Motor neuron (in vitro differentiated cells): ENCODE measurements around the gene SIK3. TPM values are rescaled to one million over a fixed set of nuclear protein-coding genes. Genes with fewer than 3 reads are reported as not detected.

Experiments
- ATAC-seq, 8 experiments: fragments of 200-7000 bp; cut with Tn5 transposase; replicated peaks in 6 of 8; 2 replicates each; pipeline ENCODE4 v1.8.0; 2021; ENCODE audit warnings: mild to moderate bottlenecking in 8 of 8, moderate library complexity in 8 of 8
- H3K27ac ChIP-seq, 2 donors: fragments of 250-450 bp; sonication (Bioruptor Pico); 2 replicates each; pipeline ENCODE4 v1.9.0; 2021; ENCODE audit warnings: antibody characterized with exemption in 2 of 2, mild to moderate bottlenecking in 2 of 2, moderate library complexity in 1 of 2
- H3K4me1 ChIP-seq, 2 donors: fragments of 250-450 bp; sonication (Bioruptor Pico); replicated peaks in 1 of 2; 2 replicates each; pipeline ENCODE4 v1.6.1; 2021; ENCODE audit warnings: antibody characterized with exemption in 2 of 2, mild to moderate bottlenecking in 2 of 2, moderate library complexity in 1 of 2
- H3K4me3 ChIP-seq, 5 donors: fragments of 250-450 bp; sonication (Bioruptor Pico); 2 replicates each; pipeline ENCODE4 v1.9.0; 2021; ENCODE audit warnings: antibody characterized with exemption in 5 of 5, mild to moderate bottlenecking in 5 of 5, moderate library complexity in 4 of 5
- WGBS, 10 experiments: fragments of 450-650 bp; shearing (Covaris generic); methylation state at CpG; one replicate each; pipeline ENCODE4 v1.0.0; 2022; 5-methylcytosine and 5-hydroxymethylcytosine counted together
- in situ Hi-C, 9 experiments: fragments of 400-800 bp; cut with MboI; loops; one replicate each; pipeline ENCODE4 v1.15.0; 2021; ENCODE audit warnings: low sequenced_read_pairs in 9 of 9, low pct_unique_long_range_greater_than_20kb in 2 of 9; ENCODE audit not compliant: unreplicated experiment in 9 of 9
- total RNA-seq, 8 experiments: library from RNA; unstranded; fragments of 300-600 nt; gene quantifications; 2 replicates each; pipeline versions ENCODE4 v1.2.3 to v1.2.4, GENCODE V29; 2022

The SIK3 gene
- total RNA-seq, 8 experiments from 2014 or later: 12.7 to 34.3 (median 16.5) TPM

DNA sequence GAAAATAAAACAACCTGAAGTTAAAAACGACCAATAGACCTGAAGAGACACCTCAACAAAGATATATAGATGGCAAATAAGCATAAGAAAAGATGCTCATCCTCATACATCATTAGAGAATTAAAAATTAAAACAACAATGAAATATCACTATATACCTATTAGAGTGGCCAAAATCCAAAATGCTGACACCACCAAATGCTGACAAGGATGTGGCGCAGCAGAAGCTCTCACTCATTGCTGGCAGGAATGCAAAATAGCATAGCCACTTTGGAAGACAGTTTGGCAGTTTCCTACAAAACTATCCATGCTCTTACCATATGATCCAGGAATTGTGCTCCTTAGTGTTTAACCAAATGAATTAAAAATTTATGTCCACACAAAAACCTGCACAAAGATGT is 205.9 kb downstream of the SIK3 start:
- Histone ChIP-seq H3K27ac (no peak overlapping the region), H3K4me1 (no peaks in the 10 kb centered on the region), H3K4me3 (no peak overlapping the region)
- 43 to 91% (median 63%) methylated on average over 1 to 2 of the region's 2 CpGs; no CpG with 5 or more reads in 1 of the 10 experiments for WGBS, 10 experiments
- in situ Hi-C loops: loop anchor here in 1 of 9 experiments (25.0 kb wide), 1 partner anchor 220 kb away; no protein-coding TSS in a partner anchor
- ATAC-seq: no peak

DNA sequence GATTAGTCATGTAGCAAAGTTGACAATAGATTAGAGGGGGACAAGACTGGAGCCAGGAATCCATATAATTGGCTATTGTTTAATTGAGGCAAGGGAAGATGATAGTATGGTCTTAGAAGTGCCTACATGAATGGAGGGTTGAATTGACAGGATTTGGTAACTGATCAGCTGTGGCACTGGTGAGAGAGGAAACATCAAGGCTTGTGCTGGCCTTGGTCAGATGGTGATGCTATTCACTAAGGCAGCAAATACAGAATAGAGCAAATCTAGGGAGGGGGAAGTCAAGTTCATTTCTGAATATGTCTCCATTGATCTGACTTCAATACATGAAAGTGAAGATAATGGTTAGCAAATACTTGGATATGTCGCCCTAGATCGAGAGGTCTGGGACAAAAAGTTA is 206.5 kb downstream of the SIK3 start:
- Histone ChIP-seq H3K4me3 (no peak overlapping the region), H3K27ac (no peak overlapping the region), H3K4me1 (peaks cover under 1 to 3% of the 10 kb centered on the region in 2 donors)
- in situ Hi-C loops: loop anchor here in 1 of 9 experiments (25.0 kb wide), 1 partner anchor 221 kb away; no protein-coding TSS in a partner anchor
- WGBS, 10 experiments: 40 to 100% (median 87%) methylated on average over 1 to 2 of the region's 2 CpGs; no CpG with 5 or more reads in 2 of the 10 experiments
- no peak for ATAC-seq

DNA sequence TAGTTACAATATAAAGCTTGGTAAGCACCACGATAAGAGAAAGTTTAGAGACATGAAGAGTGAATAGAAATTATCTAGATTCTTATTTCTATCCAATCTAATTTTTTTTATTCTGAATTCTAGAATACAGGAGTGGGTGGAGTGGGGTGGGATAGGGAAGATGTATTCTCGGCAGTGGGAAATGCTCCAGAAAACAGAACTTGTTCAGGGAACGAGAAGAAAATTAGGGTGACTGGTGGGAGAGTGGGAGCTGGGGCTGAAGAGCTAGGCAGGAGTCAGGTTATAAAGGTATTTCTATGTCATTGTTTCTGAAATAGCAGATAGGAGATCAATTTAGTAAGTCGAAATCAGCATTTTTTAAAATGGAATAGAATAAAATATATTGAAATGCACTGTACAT is 207.6 kb downstream of the SIK3 start:
- Histone ChIP-seq H3K27ac (no peak overlapping the region), H3K4me1 (peaks cover 3% of the 10 kb centered on the region in 2 donors), H3K4me3 (no peak overlapping the region)
- no peak for ATAC-seq
- 67 to 100% (median 92%) methylated on average over 1 to 4 of the region's 4 CpGs; no CpG with 5 or more reads in 1 of the 10 experiments for WGBS, 10 experiments
- in situ Hi-C loops: loop anchor here in 1 of 9 experiments (25.0 kb wide), 1 partner anchor 222 kb away; no protein-coding TSS in a partner anchor

DNA sequence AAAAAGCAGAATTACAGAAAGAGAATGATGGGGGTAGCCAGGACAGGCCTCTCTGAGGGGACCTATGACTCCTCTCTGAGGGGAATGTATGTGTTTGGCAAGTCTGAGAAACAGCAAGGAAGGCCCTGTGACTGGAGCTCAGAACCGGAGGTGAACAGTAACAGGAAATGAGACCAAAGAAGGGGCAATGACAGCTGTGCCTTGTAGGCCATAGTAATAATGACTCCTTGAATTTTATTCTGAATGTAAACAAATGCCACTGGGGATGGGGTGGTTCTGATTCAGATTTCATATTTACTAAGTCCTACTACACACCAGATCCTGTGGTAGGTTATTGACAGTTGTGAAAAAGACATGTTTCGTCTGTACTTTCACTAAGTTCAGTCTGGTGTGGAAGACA is 208.0 kb downstream of the SIK3 start:
- ATAC-seq: no peak
- in situ Hi-C loops: loop anchor here in 1 of 9 experiments (25.0 kb wide), 1 partner anchor 222 kb away; no protein-coding TSS in a partner anchor
- 57 to 100% (median 90%) methylated on average over 1 to 2 of the region's 2 CpGs; no CpG with 5 or more reads in 2 of the 10 experiments for WGBS, 10 experiments
- Histone ChIP-seq H3K4me1 (peaks cover 3% of the 10 kb centered on the region in 2 donors), H3K4me3 (no peak overlapping the region), H3K27ac (no peak overlapping the region)

DNA sequence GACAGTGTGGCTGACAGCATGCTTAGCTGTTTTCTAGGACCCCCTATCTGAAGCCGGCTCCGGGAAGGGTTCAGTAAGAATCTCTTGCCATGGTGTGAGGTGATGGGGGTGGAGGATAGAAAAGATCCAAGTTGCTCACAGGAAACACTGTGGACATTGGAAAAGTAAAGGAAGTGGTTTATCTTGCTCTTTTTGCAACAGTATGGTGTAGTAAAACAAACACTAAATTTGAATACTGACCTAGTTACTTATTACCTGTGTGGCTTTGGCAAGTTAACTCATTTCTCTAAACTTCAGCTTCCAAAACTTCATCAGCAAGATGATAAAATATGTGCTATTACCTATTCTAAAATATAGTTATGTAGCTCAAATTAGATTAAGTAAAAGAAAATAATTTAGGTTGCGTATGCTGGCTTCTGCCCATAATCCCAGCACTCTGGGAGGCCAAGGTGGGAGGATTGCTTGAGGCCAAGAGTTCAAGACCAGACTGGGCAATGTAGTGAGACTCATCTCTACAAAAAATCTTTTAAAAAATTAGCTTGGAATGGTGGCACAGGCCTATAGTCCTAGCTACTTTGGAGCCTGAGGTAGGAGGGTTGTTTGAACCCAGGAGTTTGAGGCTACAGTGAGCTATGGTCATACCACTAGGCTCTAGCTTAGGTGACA is 209.2 kb downstream of the SIK3 start:
- Histone ChIP-seq H3K27ac (no peak overlapping the region), H3K4me1 (peaks cover 3% of the 10 kb centered on the region in 2 donors), H3K4me3 (no peak overlapping the region)
- in situ Hi-C loops: loop anchor here in 5 of 9 experiments (10.0 to 25.0 kb wide), 2 partner anchors 216 to 223 kb away; no protein-coding TSS in a partner anchor
- WGBS, 10 experiments: 60 to 89% (median 80%) methylated on average over 1 to 3 of the region's 3 CpGs; no CpG with 5 or more reads in 3 of the 10 experiments
- ATAC-seq: no peak

DNA sequence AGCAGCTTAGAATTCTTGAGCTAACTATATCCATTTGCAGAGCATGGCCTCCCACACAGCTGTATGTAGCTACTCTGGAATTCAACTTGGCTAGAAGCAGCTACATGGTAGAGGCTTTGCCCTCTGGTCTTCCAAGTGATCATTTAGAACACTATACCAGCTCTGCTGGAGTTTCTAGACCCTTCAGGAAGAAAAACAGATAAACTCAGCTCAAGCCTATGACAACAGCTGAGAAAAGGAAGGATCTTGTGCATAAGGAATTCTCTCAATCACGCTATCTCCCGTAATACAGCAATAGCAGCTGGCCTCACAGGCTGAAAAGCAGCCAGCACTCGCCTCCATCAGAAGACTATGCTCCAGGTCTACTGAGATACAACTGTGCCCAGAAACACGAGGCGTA is 210.2 kb downstream of the SIK3 start:
- WGBS, 10 experiments: 0 to 100% (median 83%) methylated on average over 1 to 5 of the region's 5 CpGs; no CpG with 5 or more reads in 6 of the 10 experiments
- H3K4me1 ChIP-seq: peaks cover 3% of the 10 kb centered on the region in 2 donors
- in situ Hi-C loops: loop anchor here in 5 of 9 experiments (10.0 to 25.0 kb wide), 2 partner anchors 217 to 224 kb away; no protein-coding TSS in a partner anchor
- no peak overlapping the region for H3K27ac ChIP-seq
- ATAC-seq: no peak
- H3K4me3 ChIP-seq: no peak overlapping the region

DNA sequence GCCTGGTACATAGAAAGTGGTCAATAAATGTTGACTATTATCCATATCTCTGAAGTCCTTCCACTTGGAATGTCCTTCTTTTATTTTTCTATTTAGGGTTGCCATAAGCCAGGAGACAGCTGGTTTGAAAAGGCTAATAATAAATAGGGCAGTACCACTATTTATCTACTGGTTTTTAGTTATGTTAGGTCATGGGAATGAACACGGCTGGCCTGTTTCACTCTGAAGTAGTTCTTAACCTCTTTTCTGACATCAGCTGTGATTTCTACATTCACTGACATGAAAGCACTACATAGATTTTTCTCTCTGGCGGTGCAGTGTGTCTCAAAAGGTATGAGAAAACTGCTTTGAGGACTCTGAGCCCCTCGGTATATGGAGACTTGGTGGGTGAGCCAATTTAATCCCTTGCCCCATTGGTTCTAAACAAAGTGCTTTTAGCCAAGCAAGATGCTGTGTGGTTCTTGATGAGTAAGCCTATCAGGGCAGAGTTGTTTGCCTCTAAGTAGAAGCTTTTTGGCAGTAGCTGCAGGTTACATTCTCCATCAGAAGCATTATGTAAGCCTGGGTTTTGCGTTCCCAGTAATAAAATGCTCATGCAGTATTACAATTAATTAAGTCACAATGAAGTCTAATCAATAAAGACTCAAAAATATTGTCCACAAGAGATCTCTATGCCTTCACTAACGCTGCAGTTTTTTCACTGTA is 212.1 kb downstream of the SIK3 start:
- H3K27ac ChIP-seq: no peak overlapping the region
- H3K4me3 ChIP-seq: no peak overlapping the region
- in situ Hi-C loops: loop anchor here in 5 of 9 experiments (10.0 to 25.0 kb wide), 2 partner anchors 219 to 226 kb away; no protein-coding TSS in a partner anchor
- WGBS, 10 experiments: 0 to 100% (median 80%) methylated on average over 1 to 4 of the region's 5 CpGs; no CpG with 5 or more reads in 1 of the 10 experiments
- peaks cover 3% of the 10 kb centered on the region in 2 donors for H3K4me1 ChIP-seq
- ATAC-seq: peak in 4 of 8 experiments; percentile 18 to 72 (median 56)

DNA sequence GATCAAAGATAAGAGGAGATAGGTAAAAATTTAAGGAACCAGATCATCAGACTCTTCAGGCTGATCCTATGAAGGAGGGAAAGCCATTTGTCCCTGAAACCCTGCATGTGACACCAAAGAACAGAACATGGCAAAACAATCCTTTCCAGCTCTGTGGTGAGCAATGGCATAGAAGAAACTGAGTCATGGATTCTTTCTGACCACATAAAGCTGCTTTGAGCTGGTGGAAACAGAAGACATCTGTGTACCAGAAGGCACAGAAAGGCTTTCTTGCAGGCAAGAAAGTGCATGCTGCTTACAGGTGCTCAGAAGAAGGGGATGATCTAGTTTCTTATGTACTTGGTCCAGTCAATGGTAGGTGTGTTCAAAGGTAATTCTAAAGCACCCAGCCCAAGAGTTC is 215.8 kb downstream of the SIK3 start:
- in situ Hi-C loops: loop anchor here in 5 of 9 experiments (10.0 to 25.0 kb wide), 2 partner anchors 222 to 230 kb away; no protein-coding TSS in a partner anchor
- H3K27ac ChIP-seq: no peak overlapping the region
- no peak for ATAC-seq
- H3K4me3 ChIP-seq: no peak overlapping the region
- peaks cover 3 to 6% of the 10 kb centered on the region in 2 donors for H3K4me1 ChIP-seq

DNA sequence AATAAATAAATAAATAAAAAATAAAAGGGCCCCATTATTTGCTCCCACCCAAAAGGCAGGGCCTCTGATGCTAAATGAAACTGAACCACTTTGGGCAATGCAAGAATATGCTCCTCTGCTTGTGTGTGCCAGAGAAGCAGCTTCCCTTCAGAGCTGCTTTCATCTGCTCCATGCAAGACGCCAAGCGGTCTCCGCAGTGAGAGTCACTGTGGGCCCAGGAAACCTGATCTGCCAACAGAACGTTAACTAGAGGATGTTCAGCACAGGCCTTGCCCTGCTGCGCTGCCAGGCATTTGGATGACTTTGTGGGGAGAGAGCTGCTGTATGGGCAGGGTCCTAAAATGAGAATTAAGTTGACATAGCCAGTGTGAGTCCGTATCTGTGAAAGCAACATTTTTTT is 217.1 kb downstream of the SIK3 start:
- ATAC-seq: no peak
- no peak overlapping the region for H3K27ac ChIP-seq
- in situ Hi-C loops: loop anchor here in 5 of 9 experiments (10.0 to 25.0 kb wide), 2 partner anchors 224 to 231 kb away; no protein-coding TSS in a partner anchor
- no peak overlapping the region for H3K4me3 ChIP-seq
- H3K4me1 ChIP-seq: peaks cover 0 to 3% of the 10 kb centered on the region in 2 donors
- 0 to 100% (median 92%) methylated on average over 1 to 4 of the region's 6 CpGs; no CpG with 5 or more reads in 1 of the 10 experiments for WGBS, 10 experiments

DNA sequence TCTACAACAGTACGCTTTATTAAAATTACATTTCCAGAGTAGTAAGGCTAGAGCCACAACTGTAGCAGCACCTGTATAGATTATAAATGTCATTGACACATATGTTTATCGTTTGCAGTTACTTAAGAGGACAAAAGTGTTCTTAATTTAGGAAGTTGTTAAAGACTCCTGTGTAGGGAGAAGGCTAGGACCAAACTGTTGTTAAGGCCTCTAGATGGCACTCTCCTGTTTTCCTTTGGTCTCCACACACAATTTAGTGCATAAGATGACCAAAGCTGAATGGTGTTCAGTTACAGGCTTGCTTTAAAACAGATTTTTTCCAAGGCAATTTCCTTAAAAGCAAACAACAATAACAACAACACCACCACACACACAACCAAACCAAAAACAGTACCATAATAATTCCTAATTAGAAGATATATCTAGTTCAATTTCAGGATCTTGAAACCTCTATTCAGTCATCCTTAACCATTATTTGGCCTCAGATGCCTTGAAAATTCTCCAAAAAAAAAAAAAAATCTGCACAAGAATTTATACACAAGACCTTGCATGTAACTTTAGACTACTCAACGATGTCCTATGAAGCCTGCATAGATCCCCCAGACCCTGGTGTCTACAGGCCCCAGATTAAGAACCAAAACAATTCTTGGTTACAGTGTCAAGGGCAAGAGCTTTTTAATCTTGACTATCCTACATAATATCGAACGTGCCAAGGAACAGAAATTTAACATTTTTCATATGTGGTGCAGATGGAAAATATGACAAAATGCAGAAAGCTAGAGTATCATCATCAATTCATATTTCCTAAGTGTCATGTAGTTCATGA is 218.2 kb downstream of the SIK3 start:
- in situ Hi-C loops: loop anchor here in 8 of 9 experiments (10.0 to 25.0 kb wide), 2 partner anchors 225 to 232 kb away; no protein-coding TSS in a partner anchor
- Histone ChIP-seq H3K27ac (no peak overlapping the region), H3K4me1 (peaks cover 0 to 3% of the 10 kb centered on the region in 2 donors), H3K4me3 (no peak overlapping the region)
- peak; percentile 63 to 100 (median 88) for ATAC-seq
- WGBS, 10 experiments: 20 to 100% (median 33%) methylated on average over 1 to 5 of the region's 5 CpGs; no CpG with 5 or more reads in 1 of the 10 experiments

DNA sequence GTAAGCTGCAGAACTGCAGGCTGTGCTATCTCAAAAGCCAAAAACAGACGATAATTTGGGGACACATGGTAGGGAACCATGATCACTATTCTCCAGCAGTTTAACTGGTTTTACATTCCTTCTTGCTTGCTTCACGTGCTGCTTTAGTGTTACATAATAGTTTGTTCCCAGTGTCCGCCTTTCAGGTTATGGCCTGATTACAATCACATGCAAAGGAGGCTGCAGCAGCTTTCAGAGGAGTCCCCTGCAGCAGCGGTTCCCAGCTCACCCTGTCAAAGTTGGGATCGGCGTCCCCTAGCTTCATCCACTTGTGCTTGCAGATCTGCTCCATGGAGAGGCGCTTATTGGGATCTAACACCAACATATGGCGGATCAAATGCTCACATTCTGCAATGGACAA is 221.6 kb downstream of the SIK3 start:
- in situ Hi-C loops: loop anchor here in 4 of 9 experiments (10.0 to 25.0 kb wide), 2 partner anchors 228 to 236 kb away; no protein-coding TSS in a partner anchor
- no peak overlapping the region for H3K27ac ChIP-seq
- WGBS, 10 experiments: 85 to 100% (median 90%) methylated on average over 1 to 4 of the region's 8 CpGs; no CpG with 5 or more reads in 5 of the 10 experiments
- no peak for ATAC-seq
- H3K4me1 ChIP-seq: peaks cover 0 to 3% of the 10 kb centered on the region in 2 donors
- no peak overlapping the region for H3K4me3 ChIP-seq

DNA sequence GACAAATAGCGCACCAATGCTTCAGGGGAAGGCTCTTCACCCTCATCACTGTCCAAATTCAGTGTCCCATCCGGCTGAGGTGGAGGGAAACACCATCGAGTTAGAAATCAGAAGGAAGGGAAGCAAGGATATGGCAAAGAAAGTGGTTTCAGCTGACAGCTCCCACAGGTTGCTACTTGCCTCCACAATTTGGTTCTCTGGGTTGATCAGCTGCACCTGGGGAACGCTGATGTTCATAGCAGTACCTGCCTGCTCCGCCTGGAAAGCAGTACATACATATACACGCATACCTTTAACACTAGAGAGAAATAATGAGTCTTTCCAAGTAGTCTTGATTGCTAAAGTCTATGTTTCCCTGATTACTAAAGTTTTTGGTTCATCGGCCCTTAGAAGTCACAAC is 223.0 kb downstream of the SIK3 start:
- peaks cover 0 to 3% of the 10 kb centered on the region in 2 donors for H3K4me1 ChIP-seq
- in situ Hi-C loops: loop anchor here in 4 of 9 experiments (10.0 to 25.0 kb wide), 2 partner anchors 230 to 237 kb away; no protein-coding TSS in a partner anchor
- H3K27ac ChIP-seq: no peak overlapping the region
- H3K4me3 ChIP-seq: no peak overlapping the region
- no peak for ATAC-seq
- 93 to 100% (median 100%) methylated on average over 1 to 6 of the region's 7 CpGs; no CpG with 5 or more reads in 1 of the 10 experiments for whole genome bisulfite sequencing, 10 experiments
